H9 (cell line): ENCODE data around the gene TMCO2. TPM values are rescaled to one million over a fixed set of nuclear protein-coding genes. Genes with fewer than 3 reads are reported as not detected.

ENCODE experiments used
- DNase-seq: peaks from one replicate; pipeline ENCODE4 v3.0.0-alpha.2; 2017
- H2AFZ ChIP-seq: one replicate; pipeline ENCODE4 v1.6.1; 2013; ENCODE audit warnings: mild to moderate bottlenecking, low read length, control low read depth, moderate library complexity
- H2AK5ac ChIP-seq: 2 replicates; pipeline ENCODE4 v1.6.1; 2013; ENCODE audit warnings: low read length, control low read depth, mixed read lengths; ENCODE audit not compliant: insufficient read length
- H2BK120ac ChIP-seq: one replicate; pipeline ENCODE4 v1.6.1; 2013; ENCODE audit warnings: low read depth, mild to moderate bottlenecking, low read length, control low read depth, inconsistent platforms; ENCODE audit not compliant: poor library complexity, severe bottlenecking
- H2BK12ac ChIP-seq: 2 replicates; pipeline ENCODE4 v1.6.1; 2013; ENCODE audit warnings: low read length, control low read depth, mixed read lengths, low read depth; ENCODE audit not compliant: insufficient read length
- H2BK15ac ChIP-seq: 2 replicates; pipeline ENCODE4 v1.6.1; 2013; ENCODE audit warnings: low read depth, low read length, control low read depth
- H2BK20ac ChIP-seq: one replicate; pipeline ENCODE4 v1.6.1; 2013; ENCODE audit warnings: low read depth, mild to moderate bottlenecking, low read length, control low read depth, inconsistent platforms; ENCODE audit not compliant: poor library complexity, severe bottlenecking
- H2BK5ac ChIP-seq: 2 replicates; pipeline ENCODE4 v1.6.1; 2013; ENCODE audit warnings: low read length, control low read depth, mixed read lengths; ENCODE audit not compliant: insufficient read length
- H3K14ac ChIP-seq: 2 replicates; pipeline ENCODE4 v1.6.1; 2013; ENCODE audit warnings: low read length, control low read depth; ENCODE audit not compliant: insufficient read depth
- H3K18ac ChIP-seq: 2 replicates; pipeline ENCODE4 v1.6.1; 2013; ENCODE audit warnings: low read depth, mild to moderate bottlenecking, mixed read lengths, low read length, control low read depth; ENCODE audit not compliant: insufficient read length
- H3K23ac ChIP-seq: 2 replicates; pipeline ENCODE4 v1.6.1; 2013; ENCODE audit warnings: low read length, control low read depth, mixed read lengths, low read depth; ENCODE audit not compliant: insufficient read length
- H3K23me2 ChIP-seq: 2 replicates; pipeline ENCODE4 v1.6.1; 2013; ENCODE audit warnings: low read depth, mild to moderate bottlenecking, mixed read lengths, low read length, control low read depth; ENCODE audit not compliant: insufficient read length, poor library complexity, severe bottlenecking
- H3K27ac ChIP-seq: 2 replicates; pipeline ENCODE4 v1.5.1; 2013; ENCODE audit warnings: low read length, control low read depth, mixed read lengths, low read depth; ENCODE audit not compliant: insufficient read length
- H3K27me3 ChIP-seq: 2 replicates; pipeline ENCODE4 v1.6.1; 2013; ENCODE audit warnings: low read length, control low read depth, inconsistent platforms; ENCODE audit not compliant: insufficient read depth
- H3K4ac ChIP-seq: 2 replicates; pipeline ENCODE4 v1.6.1; 2013; ENCODE audit warnings: low read depth, mild to moderate bottlenecking, control low read depth, inconsistent platforms, low read length, moderate library complexity
- H3K4me1 ChIP-seq: 2 replicates; pipeline ENCODE4 v1.6.1; 2013; ENCODE audit warnings: low read length, control low read depth, inconsistent platforms; ENCODE audit not compliant: insufficient read depth
- H3K4me2 ChIP-seq: 2 replicates; pipeline ENCODE4 v1.6.1; 2013; ENCODE audit warnings: low read length, control low read depth, mixed read lengths; ENCODE audit not compliant: insufficient read length, insufficient read depth
- H3K56ac ChIP-seq: 2 replicates; pipeline ENCODE4 v1.6.1; 2013; ENCODE audit warnings: low read depth, mild to moderate bottlenecking, mixed read lengths, low read length, control low read depth; ENCODE audit not compliant: insufficient read length
- H3K79me1 ChIP-seq: 2 replicates; pipeline ENCODE4 v1.6.1; 2013; ENCODE audit warnings: low read depth, mild to moderate bottlenecking, moderate library complexity, low read length, control low read depth, inconsistent platforms; ENCODE audit not compliant: insufficient read depth, poor library complexity, severe bottlenecking
- H3K79me2 ChIP-seq: 2 replicates; pipeline ENCODE4 v1.6.1; 2013; ENCODE audit warnings: low read length, control low read depth, inconsistent platforms; ENCODE audit not compliant: insufficient read depth
- H3K9ac ChIP-seq: 2 replicates; pipeline ENCODE4 v1.6.1; 2013; ENCODE audit warnings: low read length, control low read depth, mixed read lengths; ENCODE audit not compliant: insufficient read length; ENCODE audit errors: extremely low read depth
- H3K9me3 ChIP-seq: one replicate; pipeline ENCODE4 v1.6.1; 2013; ENCODE audit warnings: low read depth, low read length, inconsistent platforms; ENCODE audit not compliant: control insufficient read depth
- H3T11ph ChIP-seq: one replicate; pipeline ENCODE4 v1.6.1; 2013; ENCODE audit warnings: mild to moderate bottlenecking, low read length, control low read depth, inconsistent platforms
- H4K20me1 ChIP-seq: one replicate; pipeline ENCODE4 v1.6.1; 2013; ENCODE audit not compliant: control insufficient read depth, insufficient read length, insufficient read depth
- H4K5ac ChIP-seq: 2 replicates; pipeline ENCODE4 v1.6.1; 2013; ENCODE audit warnings: low read depth, mild to moderate bottlenecking, mixed read lengths, low read length, control low read depth; ENCODE audit not compliant: insufficient read length
- H4K8ac ChIP-seq: replicated peaks from 2 replicates; pipeline ENCODE4 v1.6.1; 2013; ENCODE audit warnings: low read length, control low read depth, mixed read lengths, low read depth; ENCODE audit not compliant: insufficient read length
- H4K91ac ChIP-seq: 2 replicates; pipeline ENCODE4 v1.6.1; 2013; ENCODE audit warnings: low read depth, mild to moderate bottlenecking, moderate library complexity, mixed read lengths, low read length, control low read depth; ENCODE audit not compliant: insufficient read length
- H3K27ac Mint-ChIP-seq, 3 experiments: 2 replicates in 2 of 3; 3 replicates in 1 of 3; pipeline ENCODE4 v1.8.0; 2020 to 2021; ENCODE audit warnings: mixed read lengths in 3 of 3, mild to moderate bottlenecking in 1 of 3, moderate library complexity in 1 of 3
- H3K27me3 Mint-ChIP-seq: 2 replicates; pipeline ENCODE4 v1.8.0; 2021; ENCODE audit warnings: low read depth, mild to moderate bottlenecking, moderate library complexity, mixed read lengths
- H3K36me3 Mint-ChIP-seq, 3 experiments: 2 replicates in 2 of 3; 3 replicates in 1 of 3; pipeline ENCODE4 v1.8.0; 2020 to 2021; ENCODE audit warnings: low read depth in 3 of 3, mixed read lengths in 3 of 3; ENCODE audit not compliant: insufficient read depth in 1 of 3
- H3K4me1 Mint-ChIP-seq, 2 experiments: 2 replicates each; pipeline ENCODE4 v1.8.0; 2020; ENCODE audit warnings: mixed read lengths in 2 of 2
- H3K4me3 Mint-ChIP-seq, 2 experiments: 2 replicates in 1 of 2; 3 replicates in 1 of 2; pipeline ENCODE4 v1.8.0; 2020 to 2021; ENCODE audit warnings: mild to moderate bottlenecking in 2 of 2, mixed read lengths in 2 of 2, moderate library complexity in 1 of 2
- H3K9me3 Mint-ChIP-seq, 2 experiments: 2 replicates in 1 of 2; 3 replicates in 1 of 2; pipeline ENCODE4 v1.8.0; 2020; ENCODE audit warnings: mild to moderate bottlenecking in 2 of 2, mixed read lengths in 2 of 2, moderate library complexity in 1 of 2
- WGBS: extraction: QIAGEN DNeasy Blood & Tissue Kit; methylation state at CpG from one replicate; pipeline ENCODE4 v1.1.7; 2013; ENCODE audit warnings: missing lambda C conversion rate, low lambda C conversion rate, mixed read lengths; ENCODE audit not compliant: insufficient read length; ENCODE audit errors: extremely low coverage; 5-methylcytosine and 5-hydroxymethylcytosine counted together
- total RNA-seq: library from RNA; stranded (reverse); gene quantifications from 2 replicates; pipeline ENCODE4 v1.2.1, GENCODE V29; 2021
- TF ChIP-seq, protein P1 (sequence below): fragments of 200-600 bp; sonication (generic); conservative IDR thresholded peaks from 3 replicates; pipeline ENCODE4 v1.8.0; 2021; ENCODE audit warnings: antibody characterized with exemption, mild to moderate bottlenecking

Gene TMCO2
- total RNA-seq, 1 experiment from 2014 or later = not detected

- Histone ChIP-seq H3K79me1 (no peaks in the 10 kb centered on the region), H3K4me2 (no peak overlapping the region), H3K14ac (no peak overlapping the region), H3K18ac (no peak overlapping the region), H3K79me2 (no peaks in the 10 kb centered on the region), H3K4me1 (no peaks in the 10 kb centered on the region), H2AK5ac (no peak overlapping the region), H3K27ac (no peak overlapping the region), H3K23me2 (no peaks in the 10 kb centered on the region), H3K4ac (no peak overlapping the region), H4K5ac (no peak overlapping the region), H3K9ac (no peak overlapping the region), H3K56ac (no peak overlapping the region), H2BK20ac (no peak overlapping the region), H4K8ac (no peak overlapping the region), H2BK12ac (no peak overlapping the region), H2AFZ (no peak overlapping the region), H2BK120ac (no peak overlapping the region), H2BK15ac (no peak overlapping the region), H2BK5ac (no peak overlapping the region), H3K27me3 (no peaks in the 10 kb centered on the region), H4K91ac (no peak overlapping the region), H3T11ph (no peak overlapping the region), H3K23ac (no peak overlapping the region), H3K9me3 (no peaks in the 10 kb centered on the region), H4K20me1 (no peaks in the 10 kb centered on the region)
- TF ChIP-seq, protein P1, sequence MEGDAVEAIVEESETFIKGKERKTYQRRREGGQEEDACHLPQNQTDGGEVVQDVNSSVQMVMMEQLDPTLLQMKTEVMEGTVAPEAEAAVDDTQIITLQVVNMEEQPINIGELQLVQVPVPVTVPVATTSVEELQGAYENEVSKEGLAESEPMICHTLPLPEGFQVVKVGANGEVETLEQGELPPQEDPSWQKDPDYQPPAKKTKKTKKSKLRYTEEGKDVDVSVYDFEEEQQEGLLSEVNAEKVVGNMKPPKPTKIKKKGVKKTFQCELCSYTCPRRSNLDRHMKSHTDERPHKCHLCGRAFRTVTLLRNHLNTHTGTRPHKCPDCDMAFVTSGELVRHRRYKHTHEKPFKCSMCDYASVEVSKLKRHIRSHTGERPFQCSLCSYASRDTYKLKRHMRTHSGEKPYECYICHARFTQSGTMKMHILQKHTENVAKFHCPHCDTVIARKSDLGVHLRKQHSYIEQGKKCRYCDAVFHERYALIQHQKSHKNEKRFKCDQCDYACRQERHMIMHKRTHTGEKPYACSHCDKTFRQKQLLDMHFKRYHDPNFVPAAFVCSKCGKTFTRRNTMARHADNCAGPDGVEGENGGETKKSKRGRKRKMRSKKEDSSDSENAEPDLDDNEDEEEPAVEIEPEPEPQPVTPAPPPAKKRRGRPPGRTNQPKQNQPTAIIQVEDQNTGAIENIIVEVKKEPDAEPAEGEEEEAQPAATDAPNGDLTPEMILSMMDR = no peak
- no peaks in the 10 kb centered on the region for H3K4me1 Mint-ChIP-seq
- no peak overlapping the region for H3K4me3 Mint-ChIP-seq
- H3K9me3 Mint-ChIP-seq = no peaks in the 10 kb centered on the region
- H3K27ac Mint-ChIP-seq = peak overlapping the region in 1 of 3 experiments; percentile 11; a peak in 1 of 7 replicates
- no peaks in the 10 kb centered on the region for H3K27me3 Mint-ChIP-seq
- DNase-seq = no peak
- peaks cover 7 to 41% (median 28%) of the 10 kb centered on the region in 3 experiments; a peak in 6 of 7 replicates for H3K36me3 Mint-ChIP-seq
- no CpG with 5 or more reads among the region's 4 CpGs for WGBS
Measured at GRCh38 chr1:40204856-40205255, 42.9 kb upstream of the TMCO2 start.
